OCI-LY7 (cell line): ENCODE measurements around the gene GGTA1. TPM values are rescaled to one million over a fixed set of nuclear protein-coding genes. Genes with fewer than 3 reads are reported as not detected.

Experiments used
- BruUV-seq: library from RNA; stranded (reverse); fragments of 400-500 nt; replicated peaks from 2 replicates; lab custom pipeline; 2021; lab: Mats Ljungman, UMichigan
- CTCF ChIA-PET: fragments of 300-600 bp; sonication (Branson Sonifier 250); formaldehyde crosslinking; loops from one replicate; lab custom pipeline; 2022; ENCODE audit warnings: antibody characterized with exemption; ENCODE audit not compliant: unreplicated experiment; lab: Charles Lee
- POLR2A ChIA-PET: fragments of 300-600 bp; sonication (Branson Sonifier 250); formaldehyde crosslinking; loops from one replicate; lab custom pipeline; 2022; ENCODE audit warnings: antibody characterized with exemption; lab: Charles Lee
- DNase-seq: peaks from one replicate; pipeline ENCODE4 v3.0.0-alpha.2; 2015; ENCODE audit warnings: low spot score
- H2AFZ ChIP-seq: fragments of 200-600 bp; sonication (generic), shearing (Covaris generic); 2 replicates; pipeline ENCODE4 v1.6.1; 2014; ENCODE audit warnings: mild to moderate bottlenecking, antibody characterized with exemption, low read length, moderate library complexity
- H3K27ac ChIP-seq: fragments of 200-600 bp; sonication (generic); 2 replicates; pipeline ENCODE4 v1.5.1; 2014; ENCODE audit warnings: mixed run types, low read depth, mild to moderate bottlenecking, moderate library complexity, low read length, inconsistent platforms; ENCODE audit not compliant: poor library complexity, severe bottlenecking
- H3K36me3 ChIP-seq: fragments of 200-600 bp; sonication (generic); 2 replicates; pipeline ENCODE4 v1.6.1; 2014; ENCODE audit warnings: mild to moderate bottlenecking, antibody characterized with exemption, low read length, moderate library complexity, mixed read lengths; ENCODE audit not compliant: insufficient read depth
- H3K4me1 ChIP-seq: fragments of 200-600 bp; sonication (generic); 2 replicates; pipeline ENCODE4 v1.5.1; 2014; ENCODE audit warnings: mild to moderate bottlenecking, low read length; ENCODE audit not compliant: insufficient read depth, poor library complexity, severe bottlenecking
- H3K4me2 ChIP-seq: fragments of 200-600 bp; sonication (generic); 2 replicates; pipeline ENCODE4 v1.6.1; 2014; ENCODE audit warnings: mild to moderate bottlenecking, low read length
- H3K4me3 ChIP-seq: fragments of 200-600 bp; sonication (generic); 2 replicates; pipeline ENCODE4 v1.5.1; 2014; ENCODE audit warnings: mild to moderate bottlenecking, low read depth, low read length; ENCODE audit not compliant: poor library complexity, severe bottlenecking
- H3K79me2 ChIP-seq: fragments of 200-600 bp; sonication (generic); 2 replicates; pipeline ENCODE4 v1.6.1; 2016; ENCODE audit warnings: low read depth, mild to moderate bottlenecking, low read length, moderate library complexity, mixed read lengths; ENCODE audit not compliant: insufficient read depth
- H3K9me2 ChIP-seq: fragments of 200-600 bp; sonication (generic); 2 replicates; pipeline ENCODE4 v1.6.1; 2016; ENCODE audit warnings: mild to moderate bottlenecking, low read length, mixed read lengths; ENCODE audit not compliant: insufficient read depth
- H3K9me3 ChIP-seq: fragments of 200-600 bp; sonication (generic); 2 replicates; pipeline ENCODE4 v1.6.1; 2014; ENCODE audit warnings: mild to moderate bottlenecking, mixed run types, low read length, mixed read lengths
- H4K20me1 ChIP-seq: fragments of 200-600 bp; sonication (generic); 2 replicates; pipeline ENCODE4 v1.6.1; 2014; ENCODE audit warnings: mild to moderate bottlenecking, antibody characterized with exemption, low read length, moderate library complexity, mixed read lengths; ENCODE audit not compliant: insufficient read depth
- EZH2phosphoT487 ChIP-seq: fragments of 200-600 bp; sonication (generic); IDR thresholded peaks from 2 replicates; pipeline ENCODE4 v1.6.1; 2018; ENCODE audit warnings: low read depth, borderline replicate concordance, mild to moderate bottlenecking, mixed run types, antibody characterized with exemption, low read length, moderate library complexity, mixed read lengths
- intact Hi-C: fragments of 100-400 bp; cut with micrococcal nuclease; formaldehyde crosslinking; loops from one replicate; pipeline ENCODE4 v1.10.0; 2022; ENCODE audit not compliant: unreplicated experiment
- total RNA-seq, 2 experiments: library from RNA; depleted of rRNA in 1 of 2; stranded (reverse); fragments of >200 nt in 1 of 2; shearing (Covaris generic) in 1 of 2; gene quantifications; 2 replicates each; pipeline ENCODE4 v1.2.3, GENCODE V29; 2014 to 2022
- TF ChIP-seq, protein P1 (sequence below): fragments of 200-600 bp; sonication (generic); conservative IDR thresholded peaks from 2 replicates; pipeline ENCODE4 v1.5.1; 2014; ENCODE audit warnings: mild to moderate bottlenecking, antibody characterized with exemption, low read length, moderate library complexity, mixed read lengths

Gene GGTA1
- total RNA-seq, 2 experiments from 2014 or later = not detected

DNA sequence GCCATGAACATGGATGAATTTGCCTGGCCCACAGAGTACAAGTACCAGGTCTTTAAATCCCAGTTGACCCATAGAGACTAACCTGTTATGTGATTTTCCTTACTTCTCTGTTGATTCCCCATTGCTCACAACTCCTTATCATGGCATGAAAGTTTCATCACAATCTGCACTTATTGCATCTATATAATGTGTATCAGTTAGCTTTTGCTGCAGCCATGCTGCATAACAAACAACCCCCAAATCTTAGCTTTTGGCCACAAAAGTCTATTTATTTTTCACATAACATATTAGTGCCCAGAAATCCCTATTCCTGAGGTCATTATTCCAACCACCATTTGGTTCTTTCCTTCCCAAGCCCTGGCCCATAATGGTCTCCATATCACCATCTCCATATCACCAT is 3.7 kb downstream of the GGTA1 start:
- no peak for DNase-seq
- Histone ChIP-seq H3K4me1 (peaks cover 12% of the 10 kb centered on the region), H2AFZ (no peak overlapping the region), H4K20me1 (no peaks in the 10 kb centered on the region), H3K27ac (no peak overlapping the region), H3K36me3 (no peaks in the 10 kb centered on the region), H3K79me2 (no peaks in the 10 kb centered on the region), H3K9me3 (no peaks in the 10 kb centered on the region), H3K9me2 (no peaks in the 10 kb centered on the region), H3K4me2 (no peak overlapping the region), H3K4me3 (no peak overlapping the region)
- no peak for TF ChIP-seq EZH2phosphoT487
- TF ChIP-seq, protein P1, sequence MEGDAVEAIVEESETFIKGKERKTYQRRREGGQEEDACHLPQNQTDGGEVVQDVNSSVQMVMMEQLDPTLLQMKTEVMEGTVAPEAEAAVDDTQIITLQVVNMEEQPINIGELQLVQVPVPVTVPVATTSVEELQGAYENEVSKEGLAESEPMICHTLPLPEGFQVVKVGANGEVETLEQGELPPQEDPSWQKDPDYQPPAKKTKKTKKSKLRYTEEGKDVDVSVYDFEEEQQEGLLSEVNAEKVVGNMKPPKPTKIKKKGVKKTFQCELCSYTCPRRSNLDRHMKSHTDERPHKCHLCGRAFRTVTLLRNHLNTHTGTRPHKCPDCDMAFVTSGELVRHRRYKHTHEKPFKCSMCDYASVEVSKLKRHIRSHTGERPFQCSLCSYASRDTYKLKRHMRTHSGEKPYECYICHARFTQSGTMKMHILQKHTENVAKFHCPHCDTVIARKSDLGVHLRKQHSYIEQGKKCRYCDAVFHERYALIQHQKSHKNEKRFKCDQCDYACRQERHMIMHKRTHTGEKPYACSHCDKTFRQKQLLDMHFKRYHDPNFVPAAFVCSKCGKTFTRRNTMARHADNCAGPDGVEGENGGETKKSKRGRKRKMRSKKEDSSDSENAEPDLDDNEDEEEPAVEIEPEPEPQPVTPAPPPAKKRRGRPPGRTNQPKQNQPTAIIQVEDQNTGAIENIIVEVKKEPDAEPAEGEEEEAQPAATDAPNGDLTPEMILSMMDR = no peak
- no TSS peak for BruUV-seq
- intact Hi-C loops = no loop called here
- ChIA-PET CTCF (no interaction called here), POLR2A (no interaction called here)

DNA sequence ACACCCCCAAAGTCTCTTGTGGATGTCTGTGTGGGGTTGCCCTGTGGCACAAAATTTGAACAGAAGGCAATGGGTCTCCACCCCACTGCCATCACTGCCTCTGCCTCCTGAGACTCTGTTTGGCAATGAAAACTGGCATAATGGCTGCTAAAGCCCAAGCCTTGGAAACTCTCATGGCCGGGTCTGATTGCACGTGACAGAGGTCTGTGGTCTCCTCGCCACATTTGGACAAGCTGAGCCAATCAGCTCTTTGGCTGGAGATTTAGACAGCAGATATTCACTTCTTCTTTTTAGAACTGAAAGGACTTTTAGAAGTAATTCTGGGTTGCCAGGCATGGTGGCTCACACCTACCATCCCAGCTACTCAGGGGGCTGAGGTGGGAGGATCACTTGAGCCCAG is 5.5 kb downstream of the GGTA1 start:
- no TSS peak for BruUV-seq
- no peaks in the 10 kb centered on the region for H3K9me2 ChIP-seq

DNA sequence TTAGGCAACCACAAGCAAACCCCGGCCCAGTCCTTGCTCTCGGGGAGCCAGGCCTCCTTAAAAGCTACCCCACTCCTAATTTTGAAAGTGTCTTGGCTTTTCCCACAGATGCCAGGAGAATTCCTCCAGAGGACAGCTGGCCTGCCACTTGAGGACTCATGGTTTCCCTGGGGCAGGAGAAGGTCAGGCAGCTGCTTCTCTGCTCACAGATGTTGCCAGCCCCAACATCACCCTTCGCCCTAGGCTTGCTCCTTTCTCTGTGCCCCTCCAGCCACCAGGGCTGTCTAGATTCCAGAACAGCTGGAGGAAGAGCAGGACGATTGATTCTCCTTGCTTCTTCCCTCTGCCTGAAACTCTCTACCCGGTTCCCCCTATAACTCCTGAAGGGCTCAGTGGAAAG is 8.5 kb downstream of the GGTA1 start:
- Histone ChIP-seq H3K27ac (no peak overlapping the region), H4K20me1 (no peaks in the 10 kb centered on the region), H3K79me2 (no peaks in the 10 kb centered on the region), H2AFZ (no peak overlapping the region), H3K4me2 (no peak overlapping the region), H3K9me2 (no peaks in the 10 kb centered on the region), H3K9me3 (no peaks in the 10 kb centered on the region), H3K4me3 (no peak overlapping the region), H3K4me1 (no peaks in the 10 kb centered on the region), H3K36me3 (no peaks in the 10 kb centered on the region)
- ChIA-PET CTCF (no interaction called here), POLR2A (no interaction called here)
- no peak for DNase-seq
- no TSS peak for BruUV-seq
- TF ChIP-seq, protein P1 = no peak
- no peak for TF ChIP-seq EZH2phosphoT487
- intact Hi-C loops = no loop called here

More for the DNA sequence above, 5.5 kb downstream of the GGTA1 start:
- no peak overlapping the region for H3K4me2 ChIP-seq
- DNase-seq = no peak
- H3K4me3 ChIP-seq = no peak overlapping the region
- no peaks in the 10 kb centered on the region for H3K36me3 ChIP-seq
- no peaks in the 10 kb centered on the region for H4K20me1 ChIP-seq
- ChIA-PET CTCF (no interaction called here), POLR2A (interaction anchor here (0.6 kb wide), 1 partner anchor 708 kb away, joined by 4 read pairs; no protein-coding TSS in a partner anchor)
- peaks cover 12% of the 10 kb centered on the region for H3K4me1 ChIP-seq
- H3K79me2 ChIP-seq = no peaks in the 10 kb centered on the region
- H2AFZ ChIP-seq = no peak overlapping the region
- TF ChIP-seq, protein P1 = no peak
- TF ChIP-seq EZH2phosphoT487 = no peak
- no peak overlapping the region for H3K27ac ChIP-seq
- intact Hi-C loops = no loop called here
- no peaks in the 10 kb centered on the region for H3K9me3 ChIP-seq
